HG03066 (cell line): ENCODE measurements around the gene KDM4F.
A peak's percentile ranks its signal among the peaks of the same experiment; 100 is the strongest.

Source experiments
- ATAC-seq: cut with Tn5 transposase; IDR thresholded peaks from one replicate; pipeline ENCODE4 v1.9.1; 2021; ENCODE audit warnings: low read depth; ENCODE audit not compliant: unreplicated experiment

KDM4F gene

DNA sequence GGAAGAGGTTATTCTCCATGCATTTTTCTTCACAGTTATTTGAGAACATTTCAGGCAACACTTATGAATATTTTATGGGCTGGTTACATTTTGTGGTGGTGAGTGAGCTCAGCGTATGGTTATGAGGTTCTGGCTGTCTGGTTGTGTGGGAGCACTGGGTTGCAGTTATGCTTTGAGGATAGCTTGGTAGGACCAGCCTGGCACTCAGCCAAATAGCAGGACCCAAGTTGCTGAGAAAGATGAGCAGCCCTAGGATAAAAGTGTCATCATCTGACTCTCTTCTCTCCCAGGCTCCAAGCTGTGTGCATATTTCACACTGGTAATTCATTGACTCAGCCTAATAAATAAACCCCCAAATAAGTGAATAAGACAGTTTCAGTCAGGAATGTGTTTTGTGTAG is 9.4 kb downstream of the KDM4F start:
- ATAC-seq: no peak

GRCh38 chr11:95059046-95059445 is 9.8 kb downstream of the KDM4F start:
- no peak for ATAC-seq

GRCh38 chr11:95065336-95065735 is 16.1 kb downstream of the KDM4F start:
- ATAC-seq: no peak

DNA sequence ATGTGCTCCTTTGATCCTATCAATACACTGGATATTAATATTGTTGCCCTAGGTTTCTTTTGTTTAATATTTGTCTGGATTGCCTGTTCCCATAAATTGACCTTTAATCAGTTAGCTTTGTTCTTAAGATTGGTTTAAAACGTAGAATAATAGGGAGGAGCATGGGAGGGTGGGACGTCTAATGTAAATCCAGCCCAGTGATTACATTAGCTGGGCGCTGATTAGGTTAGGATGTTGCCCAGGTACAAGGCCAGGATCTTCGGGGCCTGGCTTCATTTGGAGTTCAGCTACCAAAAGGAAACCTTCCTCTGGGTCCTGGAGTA is 17.5 kb downstream of the KDM4F start, which contains the start of gene SRSF8:
TSS of gene SRSF8 (plus strand) at position 204 of the 323 bp plus-strand sequence. CDS start 308 bp downstream, outside the sequence.
- ATAC-seq: peak; percentile 34

DNA sequence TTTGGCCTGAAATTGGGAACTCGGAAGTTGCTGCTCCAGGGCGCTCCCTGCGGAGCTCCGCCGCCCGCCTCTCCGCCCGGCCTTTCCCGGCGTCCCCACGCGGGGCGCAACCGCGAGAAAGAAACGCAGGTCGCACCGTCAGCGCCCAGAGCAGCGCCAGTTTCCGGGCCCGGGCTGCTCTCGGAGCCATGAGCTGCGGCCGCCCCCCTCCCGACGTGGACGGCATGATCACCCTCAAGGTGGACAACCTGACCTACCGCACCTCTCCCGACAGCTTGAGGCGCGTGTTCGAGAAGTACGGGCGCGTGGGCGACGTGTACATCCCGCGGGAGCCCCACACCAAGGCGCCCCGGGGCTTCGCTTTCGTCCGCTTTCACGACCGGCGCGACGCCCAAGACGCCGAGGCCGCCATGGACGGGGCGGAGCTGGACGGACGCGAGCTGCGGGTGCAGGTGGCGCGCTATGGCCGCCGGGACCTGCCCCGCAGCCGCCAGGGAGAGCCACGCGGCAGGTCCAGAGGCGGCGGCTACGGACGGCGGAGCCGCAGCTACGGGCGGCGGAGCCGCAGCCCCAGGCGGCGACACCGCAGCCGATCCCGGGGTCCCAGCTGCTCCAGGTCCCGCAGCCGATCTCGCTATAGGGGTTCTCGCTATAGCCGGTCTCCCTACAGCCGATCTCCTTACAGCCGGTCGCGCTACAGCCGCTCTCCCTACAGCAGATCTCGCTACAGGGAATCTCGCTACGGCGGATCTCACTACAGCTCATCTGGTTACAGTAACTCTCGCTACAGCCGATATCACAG is 18.0 kb downstream of the KDM4F start:
- peak; percentile 56 for ATAC-seq

DNA sequence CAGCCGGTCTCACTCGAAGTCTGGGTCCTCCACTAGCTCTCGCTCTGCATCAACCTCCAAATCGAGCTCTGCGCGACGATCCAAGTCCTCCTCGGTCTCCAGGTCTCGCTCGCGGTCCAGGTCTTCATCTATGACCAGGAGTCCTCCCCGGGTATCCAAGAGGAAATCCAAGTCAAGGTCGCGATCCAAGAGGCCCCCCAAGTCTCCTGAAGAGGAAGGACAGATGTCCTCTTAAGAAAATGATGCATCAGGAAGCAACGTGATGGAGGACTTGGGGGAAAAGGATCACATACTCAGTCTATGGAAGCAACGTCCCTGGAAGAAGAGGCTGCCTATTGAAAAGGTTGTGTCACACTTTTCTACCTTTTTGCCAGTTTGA is 18.6 kb downstream of the KDM4F start:
- no peak for ATAC-seq

DNA sequence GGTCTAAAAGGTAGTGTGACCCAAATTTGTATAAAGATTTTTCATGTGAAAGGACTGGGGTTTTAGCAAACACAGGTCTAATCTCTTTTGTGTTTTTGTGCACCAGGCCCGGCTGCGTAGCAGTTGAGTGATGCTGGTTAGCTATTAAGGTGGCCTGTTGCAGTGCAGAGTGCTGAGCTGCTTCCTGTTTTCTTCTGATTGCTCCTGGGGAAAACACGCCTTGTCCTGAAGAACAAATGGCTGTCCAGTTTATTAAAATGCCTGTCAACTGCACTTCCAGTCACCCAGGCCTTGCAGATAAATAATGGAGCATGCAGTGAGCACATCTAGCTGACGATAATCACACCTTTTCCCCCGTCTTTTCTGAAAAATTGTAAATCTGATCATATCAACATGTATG is 19.3 kb downstream of the KDM4F start:
- ATAC-seq: peak; percentile 68

- ATAC-seq: no peak
Measured at GRCh38 chr11:95070471-95070870, 21.2 kb downstream of the KDM4F start.

GRCh38 chr11:95072948-95073347 is 23.7 kb downstream of the KDM4F start:
- ATAC-seq: no peak

DNA sequence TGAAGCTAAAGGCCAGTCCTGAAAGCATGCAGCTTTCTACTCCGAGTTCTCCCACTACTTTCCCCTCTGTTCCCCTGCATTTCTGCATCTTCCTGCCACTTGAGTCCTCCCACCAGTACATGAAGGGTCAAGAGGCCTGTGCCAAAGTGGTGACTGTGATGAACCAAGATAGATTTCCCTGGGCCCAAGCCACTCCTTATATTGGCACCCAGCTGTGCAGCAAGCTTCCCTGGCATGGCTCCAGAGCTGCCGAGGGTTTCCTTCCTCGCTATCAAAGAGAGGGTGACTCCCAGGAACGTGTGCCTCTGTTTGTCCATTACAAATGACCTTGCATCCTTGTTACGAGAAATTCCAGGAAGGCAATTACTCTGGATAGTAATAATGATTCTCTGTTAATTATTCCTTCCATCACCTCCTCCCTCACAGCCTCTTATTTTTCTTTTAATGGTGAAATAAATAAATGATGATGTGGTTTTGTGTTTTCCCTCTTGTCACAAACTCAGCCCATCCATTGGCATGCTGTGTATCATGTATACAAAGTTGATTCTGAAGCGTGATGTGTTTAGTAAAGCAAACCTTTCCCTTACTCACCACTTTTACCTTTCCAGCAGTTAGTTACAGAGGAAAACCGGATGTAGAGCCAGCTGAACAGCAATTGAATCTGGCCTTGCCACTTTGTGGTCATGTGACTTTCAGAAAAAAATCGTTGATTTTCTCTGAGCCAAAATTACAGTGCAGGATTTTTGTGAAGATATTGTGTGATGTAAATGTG is 25.8 kb downstream of the KDM4F start:
- ATAC-seq: no peak

- no peak for ATAC-seq
Measured at GRCh38 chr11:95076416-95076815, 27.2 kb downstream of the KDM4F start.

DNA sequence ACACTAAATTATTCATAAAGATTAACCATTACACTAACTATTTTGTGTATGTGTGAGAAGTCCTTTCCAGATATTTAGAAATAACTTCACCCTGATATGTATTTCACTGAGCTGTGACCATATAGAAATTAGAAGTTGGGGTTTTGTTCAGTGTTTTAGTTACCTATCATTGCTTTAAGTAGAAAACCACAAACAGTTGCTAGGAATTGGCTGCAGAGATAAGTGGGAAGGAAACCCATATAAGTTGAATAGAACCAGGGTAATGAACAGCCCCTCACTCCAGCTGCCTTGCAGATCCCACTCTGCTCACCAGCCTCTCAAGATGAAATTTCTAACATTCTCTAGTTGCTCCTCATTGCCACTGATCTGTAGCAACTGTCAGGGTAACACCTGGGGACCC is 27.8 kb downstream of the KDM4F start:
- no peak for ATAC-seq

GRCh38 chr11:95078526-95078925 is 29.3 kb downstream of the KDM4F start:
- ATAC-seq: no peak

GRCh38 chr11:95081010-95081409 is 31.8 kb downstream of the KDM4F start:
- ATAC-seq: no peak

DNA sequence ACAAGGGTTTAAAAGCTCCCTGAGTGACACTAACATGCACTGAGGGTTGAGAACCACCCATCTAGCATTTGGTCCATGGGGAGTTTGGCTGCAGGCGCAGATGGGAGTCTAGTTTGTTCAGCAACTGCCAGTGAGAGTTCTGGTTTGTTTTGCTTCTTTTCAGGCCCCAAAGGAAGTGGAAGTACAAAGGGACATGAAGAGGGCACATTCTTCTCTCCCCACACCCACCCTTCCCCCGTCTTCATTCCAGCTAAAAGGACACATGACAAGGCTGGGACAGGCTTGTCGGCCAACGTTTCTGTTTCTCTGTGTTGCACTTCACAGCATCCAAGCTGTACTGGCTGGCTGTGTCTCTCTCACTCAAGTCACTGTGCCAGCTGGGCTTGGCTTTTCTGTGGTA is 32.2 kb downstream of the KDM4F start:
- no peak for ATAC-seq

DNA sequence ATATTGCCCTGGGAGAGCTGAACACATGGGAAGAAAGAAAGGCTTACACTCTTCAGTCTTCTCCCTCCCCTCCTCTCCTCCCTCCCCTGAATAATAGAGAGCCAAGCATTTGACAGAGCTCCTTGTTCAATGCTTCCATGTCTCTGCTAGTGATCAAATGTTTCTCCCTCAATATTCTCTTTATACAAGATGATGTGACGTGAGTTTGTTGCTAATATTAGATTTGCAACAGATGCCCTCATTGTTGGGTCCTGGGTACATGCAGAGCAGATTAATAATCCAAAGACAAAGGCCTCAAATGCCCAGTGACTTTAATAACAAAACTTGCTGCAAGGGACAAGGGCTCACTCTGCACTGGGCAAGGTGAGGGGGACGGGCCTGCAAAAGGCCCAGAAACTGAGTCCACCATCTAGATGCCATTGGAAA is 33.4 kb downstream of the KDM4F start:
- no peak for ATAC-seq

DNA sequence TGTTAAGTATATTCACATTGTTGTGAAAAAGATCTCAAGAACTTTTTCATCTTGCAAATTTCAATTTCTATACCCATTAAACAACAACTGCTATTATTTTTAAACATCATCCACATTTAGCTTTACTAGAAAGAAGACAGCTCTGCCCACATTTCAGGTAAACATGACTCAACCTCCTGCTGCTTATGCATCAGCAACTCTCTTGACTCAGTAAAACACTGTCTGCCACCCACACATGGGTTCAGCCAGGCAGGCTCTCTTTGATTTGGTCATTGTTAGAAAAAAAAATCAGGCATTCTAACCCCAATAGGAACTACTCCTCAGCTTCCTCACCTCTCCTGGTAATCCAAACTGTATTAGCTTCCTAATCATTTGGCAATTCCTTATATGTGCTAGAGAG is 35.3 kb downstream of the KDM4F start:
- peak; percentile 50 for ATAC-seq

DNA sequence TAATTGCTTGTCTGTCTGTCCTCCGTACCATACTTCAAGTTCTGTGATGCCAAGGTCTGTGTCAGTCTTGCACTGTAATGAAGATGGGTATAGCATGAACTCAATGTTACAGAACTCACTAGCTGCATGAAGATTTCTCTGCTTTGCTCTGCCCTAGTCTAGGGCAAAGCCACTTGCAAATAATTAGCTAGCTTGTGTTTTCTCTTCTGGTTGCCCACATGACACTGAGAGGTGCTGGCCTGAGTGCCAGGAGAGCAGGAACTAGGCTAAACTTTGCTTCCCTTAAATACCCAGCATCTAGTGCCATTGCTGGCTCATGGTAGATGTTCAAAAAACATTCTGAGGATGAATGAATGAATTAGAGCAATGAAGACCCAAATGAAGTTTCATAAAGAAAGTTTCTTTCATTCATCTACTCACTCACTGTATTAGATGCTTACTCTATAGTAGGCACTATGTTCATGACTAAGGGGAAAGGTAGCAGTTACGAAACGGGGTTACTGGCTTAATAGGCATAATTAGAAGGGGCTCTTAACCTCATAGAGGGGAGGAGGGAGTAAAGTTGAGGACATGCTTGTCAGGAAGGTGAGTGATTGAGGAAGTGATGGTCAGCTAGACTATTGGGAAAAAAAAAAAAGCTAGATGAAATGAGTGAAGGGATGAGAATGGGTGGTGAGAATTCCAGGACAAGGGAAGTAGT is 36.0 kb downstream of the KDM4F start:
- no peak for ATAC-seq

DNA sequence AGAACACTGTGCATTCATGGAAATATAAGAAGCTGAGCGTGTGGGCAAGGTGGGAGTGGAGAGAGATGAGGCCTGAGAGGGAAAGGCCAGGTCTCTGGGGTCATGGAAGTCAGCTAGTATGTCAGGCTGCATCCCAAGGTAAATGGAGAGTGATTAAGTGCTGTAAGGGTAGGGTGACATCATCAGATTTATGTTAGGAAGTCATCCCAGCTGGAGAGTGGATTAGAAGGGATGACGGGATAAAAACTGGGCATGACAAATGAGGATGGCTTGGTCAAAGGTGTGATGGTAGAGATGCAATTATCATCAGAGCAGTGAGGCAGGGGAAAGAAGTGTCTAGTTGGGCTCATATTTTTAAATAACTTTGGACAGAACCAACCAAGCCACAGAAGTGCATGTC is 36.9 kb downstream of the KDM4F start:
- ATAC-seq: no peak

GRCh38 chr11:95086836-95087570 is 37.8 kb downstream of the KDM4F start:
- ATAC-seq: no peak
